ENCODE results near the gene A4GALT.
A peak's percentile ranks its signal among the peaks of the same experiment; 100 is the strongest.
"Not testable (repeated sequence)": the region's sequence is repeated elsewhere in the genome, so short reads cannot be mapped to it uniquely, and the experiment has no call there.

The A4GALT gene

DNA sequence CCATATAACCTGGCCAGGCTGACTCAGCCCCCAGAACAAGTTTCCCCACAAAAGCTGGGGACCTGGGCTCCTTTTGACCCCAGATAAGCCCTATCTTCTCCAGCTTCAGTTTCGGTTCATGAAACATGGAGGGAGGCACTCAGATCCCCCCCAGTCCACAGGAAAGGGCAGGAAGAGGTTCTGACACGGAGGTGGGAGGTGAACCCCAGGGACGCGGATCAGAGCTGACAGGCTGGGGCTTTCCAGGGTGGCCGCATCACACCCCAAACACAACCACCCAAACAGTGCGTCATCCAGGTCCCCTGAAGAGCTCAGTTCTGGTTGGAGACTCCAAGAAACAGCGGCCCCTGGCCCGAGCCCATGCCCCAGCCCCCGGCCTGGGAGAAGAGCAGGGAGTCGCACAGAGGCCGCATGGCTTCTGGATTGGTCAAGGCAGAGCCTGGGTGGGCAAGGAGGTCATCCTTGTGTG, 44.3 kb upstream of the A4GALT start:
- TF ChIP-seq, protein P1, sequence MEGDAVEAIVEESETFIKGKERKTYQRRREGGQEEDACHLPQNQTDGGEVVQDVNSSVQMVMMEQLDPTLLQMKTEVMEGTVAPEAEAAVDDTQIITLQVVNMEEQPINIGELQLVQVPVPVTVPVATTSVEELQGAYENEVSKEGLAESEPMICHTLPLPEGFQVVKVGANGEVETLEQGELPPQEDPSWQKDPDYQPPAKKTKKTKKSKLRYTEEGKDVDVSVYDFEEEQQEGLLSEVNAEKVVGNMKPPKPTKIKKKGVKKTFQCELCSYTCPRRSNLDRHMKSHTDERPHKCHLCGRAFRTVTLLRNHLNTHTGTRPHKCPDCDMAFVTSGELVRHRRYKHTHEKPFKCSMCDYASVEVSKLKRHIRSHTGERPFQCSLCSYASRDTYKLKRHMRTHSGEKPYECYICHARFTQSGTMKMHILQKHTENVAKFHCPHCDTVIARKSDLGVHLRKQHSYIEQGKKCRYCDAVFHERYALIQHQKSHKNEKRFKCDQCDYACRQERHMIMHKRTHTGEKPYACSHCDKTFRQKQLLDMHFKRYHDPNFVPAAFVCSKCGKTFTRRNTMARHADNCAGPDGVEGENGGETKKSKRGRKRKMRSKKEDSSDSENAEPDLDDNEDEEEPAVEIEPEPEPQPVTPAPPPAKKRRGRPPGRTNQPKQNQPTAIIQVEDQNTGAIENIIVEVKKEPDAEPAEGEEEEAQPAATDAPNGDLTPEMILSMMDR (conservative IDR thresholded peaks at IDR 0.05; ENCODE audit: low read depth, low read length) = no peak
- DNase-seq (ENCODE audit: low read depth) = no peak
- H3K4me3 ChIP-seq (ENCODE audit: low read depth, low read length) = no peak overlapping the region

DNA sequence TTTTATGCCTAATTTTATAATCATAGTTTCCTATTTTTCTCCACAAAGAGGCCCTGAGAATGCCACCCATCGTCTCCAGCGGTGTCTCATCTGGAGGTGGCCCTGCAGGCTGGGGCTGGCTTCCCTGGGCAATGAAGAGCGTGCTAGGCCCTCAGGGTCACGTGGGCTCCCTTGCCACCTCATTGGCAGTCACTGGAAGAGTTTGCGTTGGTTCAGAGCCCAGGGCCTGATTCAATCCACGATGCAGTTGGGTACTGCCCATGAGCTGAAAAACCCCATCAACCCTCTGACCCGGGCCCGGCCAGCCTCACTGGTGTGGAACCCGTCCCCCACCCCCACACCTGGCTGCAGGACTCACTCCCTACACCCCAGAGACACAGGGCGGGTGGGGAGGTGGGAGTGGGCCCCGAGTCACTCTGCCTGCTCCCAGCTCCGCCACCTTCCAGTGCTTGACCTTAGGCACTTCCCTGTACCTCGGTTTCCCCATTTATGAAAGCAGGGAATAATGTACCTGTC, 43.4 kb upstream of the A4GALT start:
- no peak for DNase-seq (ENCODE audit: low read depth)
- TF ChIP-seq, protein P1 (conservative IDR thresholded peaks at IDR 0.05; ENCODE audit: low read depth, low read length) = no peak
- H3K4me3 ChIP-seq (ENCODE audit: low read depth, low read length) = no peak overlapping the region

DNA sequence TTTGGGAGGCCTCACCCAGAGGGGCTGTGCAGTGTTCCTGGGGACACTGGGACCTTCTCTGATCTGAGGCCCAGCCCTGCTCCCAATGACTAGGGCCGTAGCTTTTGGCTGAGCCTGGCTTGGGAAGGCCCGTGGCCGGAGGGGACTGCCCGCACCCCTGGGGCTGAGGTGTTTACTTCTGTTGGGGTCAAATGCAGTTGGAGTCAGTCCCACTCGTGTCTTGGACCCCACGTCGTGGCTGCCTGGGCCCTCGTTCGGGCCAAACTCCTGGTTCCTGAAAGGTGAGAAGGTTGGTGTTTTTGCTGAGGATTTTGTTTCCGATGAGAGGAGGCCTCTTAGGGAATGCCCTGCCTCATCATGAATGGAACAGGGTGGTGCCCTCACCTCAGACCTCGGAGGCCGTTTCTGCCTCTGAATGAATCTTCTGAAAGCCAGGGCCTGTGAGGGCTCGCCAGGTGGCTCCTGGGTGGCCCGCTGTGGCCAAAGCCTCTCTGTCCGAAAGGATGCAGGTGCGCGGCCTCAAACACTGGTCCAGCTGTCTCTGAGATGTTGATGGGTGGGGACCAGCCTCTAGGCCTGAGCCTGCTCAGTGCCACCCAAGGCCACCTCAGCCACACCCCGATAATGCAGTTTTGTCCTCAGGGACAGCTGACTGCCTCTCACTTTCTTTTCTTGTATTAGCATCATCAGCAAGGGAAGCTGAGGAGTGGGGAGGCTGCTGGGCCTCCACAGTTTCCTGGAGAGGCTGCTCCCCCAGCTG, 40.3 kb upstream of the A4GALT start:
- no peak for DNase-seq (ENCODE audit: low read depth)
- TF ChIP-seq, protein P1 (conservative IDR thresholded peaks at IDR 0.05; ENCODE audit: low read depth, low read length) = no peak
- H3K4me3 ChIP-seq (ENCODE audit: low read depth, low read length) = no peak overlapping the region

DNA sequence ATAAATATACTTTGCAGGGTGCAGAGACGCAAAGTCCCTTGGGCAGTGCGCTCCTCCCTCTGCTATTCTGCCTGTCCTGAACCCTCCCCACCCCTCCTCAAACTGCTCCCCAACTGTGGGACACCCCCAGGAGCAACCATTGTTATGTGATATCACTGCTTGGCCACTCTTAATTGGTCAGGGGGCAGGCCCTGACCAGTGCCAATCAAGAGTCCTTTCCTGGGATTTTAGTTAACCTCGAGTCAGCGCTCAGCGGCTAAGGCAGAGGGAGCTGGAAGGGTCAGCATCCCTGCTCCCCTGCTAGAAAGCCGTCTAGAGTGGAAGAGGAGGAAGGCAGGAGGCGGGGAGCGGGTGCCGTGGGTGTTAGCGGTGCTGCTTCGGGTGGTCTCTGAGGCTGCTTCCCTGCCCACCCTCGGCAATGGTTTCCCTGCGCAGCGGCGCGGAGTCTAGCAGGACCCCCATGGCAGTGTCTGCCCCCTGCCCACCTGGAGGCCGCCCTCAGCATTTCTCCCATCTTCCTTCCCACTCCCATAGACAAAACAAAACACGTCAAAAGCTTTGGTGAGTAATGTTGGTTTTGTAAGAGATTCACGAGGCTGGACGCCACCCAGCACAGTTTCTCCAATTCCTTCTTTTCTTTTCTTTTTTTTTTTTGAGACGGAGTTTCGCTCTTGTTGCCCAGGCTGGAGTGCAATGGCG, 38.4 kb upstream of the A4GALT start:
- TF ChIP-seq, protein P1 (conservative IDR thresholded peaks at IDR 0.05; ENCODE audit: low read depth, low read length) = peak; percentile 40
- peak; percentile 90 for DNase-seq (ENCODE audit: low read depth)
- no peak overlapping the region for H3K4me3 ChIP-seq (ENCODE audit: low read depth, low read length)

DNA sequence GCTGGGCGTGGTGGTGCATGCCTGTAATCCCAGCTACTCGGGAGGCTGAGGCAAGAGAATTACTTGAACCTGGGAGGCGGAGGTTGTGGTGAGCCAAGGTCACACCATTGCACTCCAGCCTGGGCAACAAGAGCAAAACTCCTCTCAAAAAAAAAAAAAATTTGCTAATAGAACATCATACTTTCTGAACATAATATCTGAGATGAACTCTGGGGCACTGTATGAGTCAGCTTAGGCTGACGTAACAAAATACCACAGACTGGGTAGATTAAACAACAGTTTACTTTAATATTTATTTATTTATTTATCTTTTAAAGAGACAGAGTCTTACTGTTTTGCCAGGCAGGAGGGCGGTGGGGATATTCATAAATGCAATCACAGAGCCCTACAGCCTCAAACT, 34.9 kb upstream of the A4GALT start:
- H3K4me3 ChIP-seq (ENCODE audit: low read depth, low read length) = not testable (repeated sequence)
- peak; percentile 82 for DNase-seq (ENCODE audit: low read depth)

DNA sequence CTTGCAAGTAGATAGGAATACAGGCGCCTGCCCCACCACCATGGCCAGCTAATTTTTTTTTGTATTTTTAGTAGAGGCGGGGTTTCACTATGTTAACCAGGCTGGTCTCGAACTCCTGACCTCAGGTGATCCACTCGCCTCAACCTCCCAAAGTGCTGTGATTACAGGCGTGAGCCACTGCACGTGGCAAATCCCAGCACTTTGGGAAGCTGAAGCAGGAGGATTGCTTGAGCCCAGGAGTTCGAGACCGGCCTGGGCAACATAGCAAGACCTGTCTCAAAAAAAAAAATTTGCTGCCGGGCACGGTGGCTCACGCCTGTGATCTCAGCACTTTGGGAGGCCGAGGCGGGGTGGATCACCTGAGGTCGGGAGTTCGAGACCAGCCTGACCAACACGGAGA, 34.5 kb upstream of the A4GALT start:
- not testable (repeated sequence) for H3K4me3 ChIP-seq (ENCODE audit: low read depth, low read length); DNase-seq (ENCODE audit: low read depth)

DNA sequence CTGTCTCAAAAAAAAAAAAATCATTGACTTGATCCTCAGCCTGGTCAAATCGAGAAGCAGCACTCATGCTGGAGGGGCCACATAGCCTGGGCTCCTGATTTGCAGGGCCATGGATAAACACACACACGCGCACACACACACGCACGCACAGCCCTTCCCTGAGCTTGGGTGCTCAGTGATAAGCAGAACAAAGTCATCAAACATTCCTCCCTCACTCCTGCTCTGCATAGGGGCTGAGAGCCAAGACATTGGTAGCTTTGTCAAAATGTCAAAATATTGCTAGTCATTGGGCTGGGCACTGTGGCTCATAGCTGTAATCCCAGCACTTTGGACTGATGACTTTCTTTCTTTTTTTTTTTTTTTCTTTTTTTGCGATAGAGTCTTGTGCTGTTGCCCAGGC, 34.0 kb upstream of the A4GALT start:
- TF ChIP-seq, protein P1 (conservative IDR thresholded peaks at IDR 0.05; ENCODE audit: low read depth, low read length) = no peak
- H3K4me3 ChIP-seq (ENCODE audit: low read depth, low read length) = no peak overlapping the region
- DNase-seq (ENCODE audit: low read depth) = no peak

DNA sequence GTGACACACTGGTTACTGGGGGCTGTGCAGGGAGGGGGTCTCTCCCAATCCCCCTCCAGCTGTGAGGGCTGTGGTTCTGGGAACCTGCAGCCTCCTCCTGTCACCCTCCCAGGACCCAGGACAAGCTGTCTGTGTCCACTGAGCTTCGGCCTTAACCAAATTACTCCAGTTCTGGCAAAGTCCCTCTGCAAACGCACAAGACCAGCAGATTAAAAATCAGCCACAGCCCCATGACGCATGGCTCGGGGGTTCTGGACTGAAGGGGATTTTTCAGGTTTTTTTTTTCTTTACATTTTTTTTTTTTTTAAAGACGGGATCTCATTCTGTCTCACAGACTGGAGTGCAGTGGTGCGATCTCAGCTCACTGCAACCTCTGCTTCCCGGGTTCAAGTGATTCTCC, 32.2 kb upstream of the A4GALT start:
- no peak for DNase-seq (ENCODE audit: low read depth)
- no peak overlapping the region for H3K4me3 ChIP-seq (ENCODE audit: low read depth, low read length)
- TF ChIP-seq, protein P1 (conservative IDR thresholded peaks at IDR 0.05; ENCODE audit: low read depth, low read length) = no peak
